Endothelial cell of umbilical vein (primary cell): ENCODE measurements around the gene HOXC13.

Source experiments
- EZH2 ChIP-seq: IDR thresholded peaks from 2 replicates; pipeline ENCODE4 v1.6.1; 2012; ENCODE audit warnings: borderline replicate concordance, low read depth, mild to moderate bottlenecking, moderate library complexity, low read length, inconsistent platforms; ENCODE audit not compliant: severe bottlenecking
- POLR2A ChIP-seq: IDR thresholded peaks from 2 replicates; pipeline ENCODE4 v1.6.1; 2012; ENCODE audit warnings: low read depth, mild to moderate bottlenecking, control low read depth, low read length
- TF ChIP-seq, protein P1 (sequence below), 2 donors: IDR thresholded peaks; 1 replicate in 1 of 2; 2 replicates in 1 of 2; pipeline ENCODE4 v1.5.1; 2011; ENCODE audit warnings: low read length in 2 of 2, mild to moderate bottlenecking in 2 of 2, moderate library complexity in 2 of 2, control low read depth in 1 of 2, inconsistent platforms in 1 of 2, low read depth in 1 of 2; ENCODE audit not compliant: insufficient read depth in 1 of 2; ENCODE audit errors: extremely low read depth in 1 of 2

DNA sequence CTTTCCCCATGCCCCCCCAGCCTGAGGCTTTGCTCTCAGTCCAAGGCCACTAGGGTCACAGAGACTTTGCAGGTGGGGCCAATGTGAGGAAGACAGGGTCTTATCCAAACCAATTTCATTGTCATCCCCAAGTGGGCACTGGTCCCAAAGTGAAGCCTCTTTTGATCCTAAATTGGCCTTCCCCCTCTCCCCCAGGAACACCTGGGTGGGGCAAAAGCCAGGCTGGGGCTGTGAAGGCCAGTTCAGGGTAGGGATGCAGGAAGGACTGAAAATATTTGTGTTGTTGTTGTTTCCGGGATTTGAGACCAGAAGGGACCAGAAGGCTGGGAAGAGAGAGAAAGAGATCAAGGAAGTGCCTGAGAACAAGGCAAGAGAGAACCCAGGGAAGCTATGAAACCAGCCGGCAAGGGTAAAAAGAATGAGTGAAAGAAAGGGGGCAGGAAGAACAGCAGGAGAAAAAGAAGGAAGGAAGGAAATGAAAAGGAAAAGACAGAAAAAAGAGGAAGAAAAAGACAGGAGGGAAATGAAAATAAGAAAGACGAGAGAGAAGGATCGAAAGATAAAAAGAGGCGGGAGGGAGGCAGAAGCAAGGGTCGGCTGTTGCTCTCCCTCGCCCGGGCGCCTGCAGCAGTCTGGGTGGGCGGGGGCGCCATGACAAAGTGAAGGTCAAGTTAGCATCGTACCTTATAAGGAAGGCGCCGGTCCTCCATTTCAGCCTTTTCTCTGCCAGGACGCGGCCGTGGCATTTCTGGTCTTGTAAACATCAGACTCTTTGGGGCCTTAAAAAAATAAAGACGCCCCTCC, 26.9 kb downstream of the HOXC13 start:
- TF ChIP-seq, protein P1, sequence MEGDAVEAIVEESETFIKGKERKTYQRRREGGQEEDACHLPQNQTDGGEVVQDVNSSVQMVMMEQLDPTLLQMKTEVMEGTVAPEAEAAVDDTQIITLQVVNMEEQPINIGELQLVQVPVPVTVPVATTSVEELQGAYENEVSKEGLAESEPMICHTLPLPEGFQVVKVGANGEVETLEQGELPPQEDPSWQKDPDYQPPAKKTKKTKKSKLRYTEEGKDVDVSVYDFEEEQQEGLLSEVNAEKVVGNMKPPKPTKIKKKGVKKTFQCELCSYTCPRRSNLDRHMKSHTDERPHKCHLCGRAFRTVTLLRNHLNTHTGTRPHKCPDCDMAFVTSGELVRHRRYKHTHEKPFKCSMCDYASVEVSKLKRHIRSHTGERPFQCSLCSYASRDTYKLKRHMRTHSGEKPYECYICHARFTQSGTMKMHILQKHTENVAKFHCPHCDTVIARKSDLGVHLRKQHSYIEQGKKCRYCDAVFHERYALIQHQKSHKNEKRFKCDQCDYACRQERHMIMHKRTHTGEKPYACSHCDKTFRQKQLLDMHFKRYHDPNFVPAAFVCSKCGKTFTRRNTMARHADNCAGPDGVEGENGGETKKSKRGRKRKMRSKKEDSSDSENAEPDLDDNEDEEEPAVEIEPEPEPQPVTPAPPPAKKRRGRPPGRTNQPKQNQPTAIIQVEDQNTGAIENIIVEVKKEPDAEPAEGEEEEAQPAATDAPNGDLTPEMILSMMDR (IDR thresholded peaks at IDR 0.05; ENCODE audit: extremely low read depth in 1 of 2, insufficient read depth in 1 of 2, low read depth in 1 of 2, low read length in 2 of 2) = no peak
- TF ChIP-seq POLR2A (no peak), EZH2 (no peak)
